Thyroid gland (tissue), 4 donors: ENCODE results near the gene EFNA5.

Source experiments
- POLR2A ChIP-seq, 2 donors: fragments of 450-650 bp; IDR thresholded peaks; one replicate each; pipeline ENCODE4 v1.6.1; 2017; ENCODE audit warnings: antibody characterized with exemption in 2 of 2, mild to moderate bottlenecking in 2 of 2, moderate library complexity in 1 of 2
- TF ChIP-seq, protein P1 (sequence below), 6 experiments: fragments of 200-600 bp in 3 of 6; fragments of 450-650 bp in 3 of 6; sonication (generic) in 3 of 6; IDR thresholded peaks; one replicate each; pipeline ENCODE4 v1.5.1; 2016 to 2019; ENCODE audit warnings: antibody characterized with exemption in 6 of 6, mild to moderate bottlenecking in 2 of 6, inconsistent platforms in 1 of 6, moderate library complexity in 1 of 6

GRCh38 chr5:107592515-107592914, 78.2 kb downstream of the EFNA5 start:
- TF ChIP-seq, protein P1, sequence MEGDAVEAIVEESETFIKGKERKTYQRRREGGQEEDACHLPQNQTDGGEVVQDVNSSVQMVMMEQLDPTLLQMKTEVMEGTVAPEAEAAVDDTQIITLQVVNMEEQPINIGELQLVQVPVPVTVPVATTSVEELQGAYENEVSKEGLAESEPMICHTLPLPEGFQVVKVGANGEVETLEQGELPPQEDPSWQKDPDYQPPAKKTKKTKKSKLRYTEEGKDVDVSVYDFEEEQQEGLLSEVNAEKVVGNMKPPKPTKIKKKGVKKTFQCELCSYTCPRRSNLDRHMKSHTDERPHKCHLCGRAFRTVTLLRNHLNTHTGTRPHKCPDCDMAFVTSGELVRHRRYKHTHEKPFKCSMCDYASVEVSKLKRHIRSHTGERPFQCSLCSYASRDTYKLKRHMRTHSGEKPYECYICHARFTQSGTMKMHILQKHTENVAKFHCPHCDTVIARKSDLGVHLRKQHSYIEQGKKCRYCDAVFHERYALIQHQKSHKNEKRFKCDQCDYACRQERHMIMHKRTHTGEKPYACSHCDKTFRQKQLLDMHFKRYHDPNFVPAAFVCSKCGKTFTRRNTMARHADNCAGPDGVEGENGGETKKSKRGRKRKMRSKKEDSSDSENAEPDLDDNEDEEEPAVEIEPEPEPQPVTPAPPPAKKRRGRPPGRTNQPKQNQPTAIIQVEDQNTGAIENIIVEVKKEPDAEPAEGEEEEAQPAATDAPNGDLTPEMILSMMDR (IDR thresholded peaks at IDR 0.05), result no peak
- no peak for TF ChIP-seq POLR2A (IDR thresholded peaks at IDR 0.05)
